Inflammatory macrophage treated with lipopolysaccharide for 1 hour (primary cell): ENCODE data around the gene POLD2.

Source experiments
- DNase-seq, 2 donors: peaks; one replicate each; pipeline ENCODE4 v3.0.0-alpha.2; 2020 to 2022

The POLD2 gene

DNA sequence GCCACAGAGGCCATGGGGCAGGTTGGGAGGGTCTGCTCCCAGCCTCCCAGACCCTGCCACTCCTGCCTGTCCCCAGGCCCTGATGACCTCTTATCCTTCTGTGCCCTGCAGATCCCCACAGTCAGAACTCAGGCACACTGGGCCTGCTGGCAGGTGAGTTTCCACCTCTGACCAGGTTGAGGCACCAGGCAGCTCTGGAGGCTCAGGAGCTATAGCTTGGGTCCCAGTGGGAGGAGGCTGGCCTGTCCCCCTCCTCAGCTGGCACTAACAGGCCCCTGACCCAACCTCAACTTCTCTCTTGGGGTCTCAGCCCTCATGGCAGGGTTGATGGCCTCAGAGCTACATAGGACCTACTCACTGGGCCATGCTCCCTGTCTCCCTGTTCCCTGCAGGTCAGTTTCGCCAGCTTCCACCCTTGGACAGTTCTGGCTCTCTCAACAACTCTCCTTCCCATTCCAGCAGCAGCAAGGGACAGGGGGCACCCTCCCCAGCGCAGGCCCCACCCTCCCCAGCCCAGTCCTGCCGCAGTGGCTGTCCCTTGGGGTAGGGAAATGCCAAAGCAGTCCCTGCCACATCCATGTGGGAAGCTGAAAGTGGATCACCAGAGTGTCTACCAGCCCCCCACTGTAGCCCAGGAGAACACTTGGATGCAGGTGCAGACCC lies 21.9 kb downstream of the POLD2 start:
- DNase-seq = no peak

DNA sequence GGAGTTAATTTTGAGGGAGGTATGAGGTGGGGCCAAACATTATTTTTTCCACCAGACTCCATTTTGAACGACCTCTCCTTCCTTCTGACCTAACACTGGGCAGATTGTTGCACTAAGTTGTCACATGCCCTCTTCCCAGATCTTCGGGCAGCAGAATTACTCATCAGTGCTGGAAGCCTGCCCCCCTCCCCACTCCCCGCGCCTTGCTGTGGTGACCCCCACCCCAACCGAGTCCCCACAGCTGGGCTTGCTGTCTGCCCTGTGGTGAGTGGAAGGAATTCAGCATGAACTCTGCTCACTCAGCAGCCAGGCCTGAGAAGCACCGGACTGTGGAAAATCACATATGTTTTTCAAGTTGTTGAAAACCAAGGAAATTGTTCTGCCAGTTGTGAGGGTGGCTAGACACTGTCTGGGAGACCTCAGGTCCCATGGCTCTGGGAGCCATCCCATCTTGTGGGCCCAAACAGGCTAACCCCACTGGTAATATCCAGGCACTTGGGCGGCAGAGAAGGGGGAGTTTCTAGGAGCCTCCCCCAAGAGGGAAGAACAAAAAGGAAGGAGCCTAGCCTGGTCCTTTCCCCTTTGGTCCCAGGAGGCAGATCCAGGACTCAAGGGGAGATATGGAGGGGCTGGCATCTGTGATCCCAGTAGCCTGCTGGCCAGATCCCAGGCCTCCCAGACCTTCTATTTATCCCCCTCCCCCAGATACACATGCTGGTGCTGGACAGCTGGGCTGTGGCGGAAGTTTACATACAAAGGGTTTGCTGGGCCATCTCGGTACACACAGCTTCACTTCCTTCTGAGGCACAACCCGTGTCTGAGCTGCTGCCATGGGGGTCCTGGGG lies 22.7 kb downstream of the POLD2 start:
- no peak for DNase-seq

- no peak for DNase-seq
These were observed 23.7 kb downstream of the POLD2 start for GRCh38 chr7:44099669-44100068.

DNA sequence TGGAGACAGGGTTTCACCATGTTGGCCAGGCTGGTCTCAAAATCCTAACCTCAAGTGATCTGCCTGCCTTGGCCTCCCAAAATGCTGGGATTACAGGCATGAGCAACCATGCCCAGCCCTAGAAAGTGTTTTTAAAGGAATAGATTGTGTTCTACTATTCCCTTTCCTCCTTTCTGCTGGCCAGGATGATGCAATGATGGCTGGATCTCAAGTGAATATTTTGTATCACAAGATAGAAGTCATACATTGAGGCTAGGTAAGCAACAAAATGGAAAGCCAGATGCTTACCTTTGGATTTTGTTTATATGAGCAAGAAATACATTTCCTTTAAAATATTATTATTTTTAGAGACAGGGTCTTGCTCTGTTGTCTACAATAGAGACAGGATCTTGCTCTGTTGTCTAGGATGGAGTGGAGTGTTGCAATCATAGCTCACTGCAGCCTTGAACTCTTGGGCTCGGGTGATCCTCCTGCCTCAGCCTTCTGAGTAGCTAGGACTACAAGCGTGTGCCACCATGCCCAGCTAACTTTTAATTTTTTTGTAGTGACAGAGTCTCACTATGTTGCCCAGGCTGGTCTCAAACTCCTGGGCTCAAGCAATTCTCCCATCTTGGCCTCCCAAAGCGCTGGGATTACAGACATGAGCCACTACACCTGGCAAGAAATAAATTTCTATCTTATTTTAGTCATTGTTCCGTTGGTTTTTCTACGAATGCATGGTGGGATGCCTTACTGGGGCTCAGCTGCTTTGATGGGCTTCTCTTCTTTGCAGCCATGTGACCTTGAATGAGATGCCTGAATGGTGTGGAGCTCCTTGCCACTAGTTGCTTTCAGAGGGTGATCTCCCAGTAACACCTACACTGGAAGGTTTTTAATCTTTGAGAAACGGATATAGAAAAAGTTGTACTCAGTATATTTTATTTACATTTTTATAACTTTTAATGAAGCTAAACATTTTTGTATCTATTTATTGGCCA lies 25.0 kb downstream of the POLD2 start:
- DNase-seq = no peak

DNA sequence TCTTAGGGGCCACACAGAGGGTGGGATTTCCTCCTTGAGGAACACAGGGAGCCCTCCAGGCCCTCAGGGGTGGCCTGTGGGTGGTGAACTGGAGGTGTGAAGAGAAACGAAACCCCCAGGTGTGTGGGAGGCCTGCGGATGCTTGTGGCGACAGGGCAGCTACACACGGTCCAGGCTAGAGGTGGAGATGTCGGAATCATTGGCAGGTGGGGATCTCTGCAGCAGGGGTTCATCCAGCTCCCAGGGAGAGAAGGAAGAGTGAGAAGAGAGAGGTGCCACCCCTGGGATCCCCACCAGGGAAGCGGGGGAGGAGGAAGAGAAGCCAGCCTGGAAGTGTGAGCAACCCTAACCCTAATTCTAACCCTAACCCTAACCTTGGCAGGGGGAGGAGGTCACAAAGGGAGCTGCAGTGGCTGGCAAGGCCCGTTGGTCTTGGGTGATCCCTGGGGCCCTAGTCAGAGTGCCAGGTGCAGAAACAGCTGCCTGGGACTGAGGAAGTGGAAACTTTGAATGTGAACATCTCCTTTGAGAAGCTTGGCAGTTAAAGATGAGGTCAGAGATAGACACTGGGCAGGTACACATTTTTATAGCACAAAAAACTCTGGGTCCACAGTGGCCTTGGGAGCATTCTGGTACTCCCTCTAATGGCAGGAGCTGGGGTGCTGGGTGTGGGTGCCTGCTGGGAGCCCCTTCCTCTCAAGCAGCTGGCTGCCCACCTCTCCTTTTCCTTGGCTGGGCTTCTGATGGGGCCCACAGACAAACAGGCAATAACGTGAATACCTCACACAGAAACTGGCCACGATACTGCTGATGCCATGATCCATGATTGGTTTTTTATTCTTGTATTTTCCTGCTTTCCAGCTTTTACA lies 26.1 kb downstream of the POLD2 start:
- DNase-seq = no peak

DNA sequence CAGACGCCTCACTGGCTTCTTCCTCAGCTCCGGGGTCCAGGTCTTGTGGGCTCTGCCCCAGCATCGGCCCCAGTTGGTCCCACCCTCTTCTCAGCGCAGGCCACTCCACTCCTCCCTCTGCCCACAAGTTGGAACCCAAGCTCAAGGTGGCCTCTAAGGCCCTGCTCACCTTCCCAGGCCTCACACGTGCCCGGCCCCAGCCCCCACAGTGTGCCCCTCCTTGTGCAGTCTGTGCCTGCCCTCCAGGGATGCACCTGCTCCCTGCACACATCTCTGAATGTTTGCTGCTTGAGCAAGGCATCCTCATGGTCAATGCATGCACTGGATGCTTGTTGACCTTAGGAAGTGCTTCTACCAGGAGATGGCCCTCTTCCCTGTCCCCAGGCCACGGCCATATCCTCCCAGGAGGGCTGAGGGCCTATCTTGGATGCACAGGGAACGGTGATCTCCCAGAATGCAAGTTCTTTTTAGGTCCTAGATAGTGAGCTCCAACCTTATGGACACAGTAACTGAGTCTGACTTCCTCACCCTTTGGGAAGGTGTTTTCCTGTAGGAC lies 26.9 kb downstream of the POLD2 start:
- no peak for DNase-seq

GRCh38 chr7:44095781-44096180 lies 27.6 kb downstream of the POLD2 start:
- no peak for DNase-seq

GRCh38 chr7:44094883-44095592 lies 28.3 kb downstream of the POLD2 start:
- no peak for DNase-seq

DNA sequence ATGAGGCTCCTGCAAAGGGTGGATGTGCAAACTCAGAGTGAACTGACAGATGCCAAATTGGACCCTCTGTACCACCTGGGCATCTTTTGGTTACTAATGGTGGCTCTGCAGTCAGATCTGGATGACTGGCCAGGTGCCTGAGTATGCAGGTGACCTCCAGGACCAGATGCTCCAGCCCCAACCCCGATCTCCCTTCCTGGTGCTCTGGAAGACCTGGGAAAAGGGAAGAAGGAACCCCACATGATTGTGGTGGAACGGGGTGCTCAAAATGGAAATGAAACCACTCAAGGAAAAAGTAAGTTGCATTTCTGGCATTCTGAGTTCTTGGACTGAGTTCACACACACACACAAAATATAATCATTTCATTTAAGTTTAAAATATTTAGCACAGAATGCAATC lies 29.0 kb downstream of the POLD2 start:
- DNase-seq = no peak

DNA sequence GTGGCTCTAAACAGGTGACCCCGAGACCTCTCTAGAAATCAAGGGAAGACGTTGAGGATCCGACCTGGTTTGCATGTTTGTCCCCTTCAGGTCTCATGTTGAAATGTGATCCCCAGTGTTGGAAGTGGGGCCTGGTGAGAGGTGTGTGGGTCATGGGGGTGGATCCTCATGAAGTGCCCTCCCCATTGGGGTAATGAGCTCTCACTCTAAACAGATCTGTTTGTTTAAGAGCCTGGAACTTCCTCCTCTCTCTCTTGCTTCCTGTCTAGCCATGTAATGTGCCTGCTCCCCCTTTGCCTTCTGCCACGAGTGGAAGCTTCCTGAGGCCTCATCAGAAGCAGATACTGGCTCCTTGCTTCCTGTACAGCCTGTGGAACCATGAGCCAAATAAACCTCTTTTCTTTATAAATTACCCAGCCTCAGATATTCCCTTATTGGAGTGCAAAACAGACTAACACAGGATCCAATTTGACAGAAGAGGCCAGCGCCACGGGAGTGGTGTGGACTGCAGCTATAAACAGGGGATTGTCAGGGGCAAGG lies 30.2 kb downstream of the POLD2 start:
- DNase-seq = no peak

- DNase-seq = no peak
These were observed 35.2 kb downstream of the POLD2 start for GRCh38 chr7:44087911-44088838.

GRCh38 chr7:44086627-44087026 lies 36.7 kb downstream of the POLD2 start:
- no peak for DNase-seq

GRCh38 chr7:44085546-44085945 lies 37.8 kb downstream of the POLD2 start:
- no peak for DNase-seq

- DNase-seq = no peak
These were observed 38.6 kb downstream of the POLD2 start for GRCh38 chr7:44084701-44085100.

- DNase-seq = no peak
These were observed 39.6 kb downstream of the POLD2 start for GRCh38 chr7:44083796-44084195.

DNA sequence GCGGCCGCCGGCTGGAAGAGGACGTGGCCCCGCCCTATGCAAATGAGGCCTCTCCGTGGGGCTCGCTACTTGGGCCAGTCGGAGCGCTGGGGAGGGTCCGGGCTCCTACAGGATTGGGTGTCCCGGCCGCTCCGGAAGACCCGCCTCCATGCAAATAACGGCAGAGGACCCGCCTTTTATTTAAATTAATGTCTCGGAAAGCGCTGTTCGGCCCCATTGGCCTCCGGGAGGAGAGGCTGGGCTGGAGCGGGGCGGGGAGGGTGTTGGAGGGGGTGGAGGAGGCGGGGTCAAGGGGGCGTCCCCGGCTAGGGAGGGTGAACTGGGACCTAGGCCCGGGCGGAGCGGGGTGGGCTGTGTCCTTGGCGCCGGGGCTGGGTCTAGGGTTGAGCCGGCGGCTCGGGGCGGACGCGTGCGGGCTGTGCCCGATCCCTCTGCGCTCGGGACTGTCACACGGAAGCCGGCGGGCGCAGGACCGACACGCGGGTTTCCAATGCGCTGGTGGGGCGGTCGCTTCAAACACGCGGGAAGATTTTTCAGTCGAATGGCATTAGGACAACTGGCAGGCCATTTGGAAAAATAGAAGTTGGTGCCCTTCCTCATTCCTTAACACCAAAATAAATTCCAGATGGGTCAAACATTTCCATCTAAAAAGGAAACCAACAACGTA lies 40.7 kb downstream of the POLD2 start:
- peak; percentile 98 to 100 for DNase-seq

- DNase-seq = no peak
These were observed 42.0 kb downstream of the POLD2 start for GRCh38 chr7:44081266-44081748.

DNA sequence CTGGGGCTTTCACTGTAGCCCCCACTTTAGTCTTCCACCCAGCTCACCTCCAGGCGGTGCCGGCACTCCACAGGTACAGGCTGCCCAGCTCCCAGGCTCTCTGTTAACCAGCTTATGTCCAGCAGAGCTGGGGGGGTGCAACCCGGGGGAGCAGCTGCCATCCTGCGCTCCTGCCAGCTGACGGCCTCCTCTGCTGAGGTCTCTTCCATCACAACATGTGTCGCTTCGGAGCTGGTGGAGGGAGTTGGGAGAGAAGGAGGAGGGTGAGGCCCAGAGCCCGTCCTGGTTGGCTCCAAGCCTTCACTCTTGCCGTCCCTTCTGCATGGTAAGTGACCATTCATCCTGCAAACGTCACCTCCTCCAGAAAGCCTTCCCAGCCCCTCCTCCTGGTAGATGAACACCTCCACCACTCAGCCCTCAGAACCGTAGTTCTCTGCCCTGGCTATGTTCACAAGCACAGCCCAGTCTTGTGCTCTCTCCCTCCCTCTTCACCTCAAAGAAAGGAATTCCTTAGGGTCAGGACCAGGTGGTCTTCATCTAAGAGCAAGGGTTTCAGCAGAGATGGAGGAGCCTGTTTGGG lies 42.6 kb downstream of the POLD2 start:
- no peak for DNase-seq

DNA sequence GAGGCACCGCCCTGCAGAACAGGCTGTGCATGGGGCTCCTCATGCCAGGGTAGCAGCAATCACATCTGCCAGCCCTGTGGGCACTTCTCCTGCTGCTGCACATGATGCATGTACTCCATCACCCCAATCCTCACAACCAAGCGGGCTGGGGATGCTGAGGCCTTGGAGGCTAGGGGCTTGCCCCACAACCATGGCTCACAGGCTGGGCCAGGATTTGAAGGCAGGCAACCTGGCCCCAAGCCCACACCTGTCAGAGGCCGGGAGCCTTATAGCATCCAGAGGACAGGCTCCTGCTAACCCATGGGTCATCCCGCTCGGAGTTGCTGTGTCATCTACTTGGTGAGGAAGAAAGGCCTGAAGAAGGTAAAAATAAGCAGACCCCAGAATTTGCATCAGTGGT lies 43.2 kb downstream of the POLD2 start:
- no peak for DNase-seq
